Measurements from ENCODE around the gene PDXP.
"Not testable (repeated sequence)": the region's sequence is repeated elsewhere in the genome, so short reads cannot be mapped to it uniquely, and the experiment has no call there.

The PDXP gene

GRCh38 chr22:37647317-37647716, 11.2 kb upstream of the PDXP start:
- no peak for TF ChIP-seq CTCF (IDR thresholded peaks at IDR 0.05; ENCODE audit: borderline replicate concordance, control extremely low read depth, extremely low read depth, insufficient read depth, missing control alignments)
- no peak for DNase-seq (ENCODE audit: low spot score)
- in situ Hi-C loops (cut with MboI; ENCODE audit: low sequenced_read_pairs, unreplicated experiment), result no loop called here

GRCh38 chr22:37647928-37648327, 10.6 kb upstream of the PDXP start:
- in situ Hi-C loops (cut with MboI; ENCODE audit: low sequenced_read_pairs, unreplicated experiment), result no loop called here
- no peak for DNase-seq (ENCODE audit: low spot score)
- TF ChIP-seq CTCF (IDR thresholded peaks at IDR 0.05; ENCODE audit: borderline replicate concordance, control extremely low read depth, extremely low read depth, insufficient read depth, missing control alignments), result no peak

DNA sequence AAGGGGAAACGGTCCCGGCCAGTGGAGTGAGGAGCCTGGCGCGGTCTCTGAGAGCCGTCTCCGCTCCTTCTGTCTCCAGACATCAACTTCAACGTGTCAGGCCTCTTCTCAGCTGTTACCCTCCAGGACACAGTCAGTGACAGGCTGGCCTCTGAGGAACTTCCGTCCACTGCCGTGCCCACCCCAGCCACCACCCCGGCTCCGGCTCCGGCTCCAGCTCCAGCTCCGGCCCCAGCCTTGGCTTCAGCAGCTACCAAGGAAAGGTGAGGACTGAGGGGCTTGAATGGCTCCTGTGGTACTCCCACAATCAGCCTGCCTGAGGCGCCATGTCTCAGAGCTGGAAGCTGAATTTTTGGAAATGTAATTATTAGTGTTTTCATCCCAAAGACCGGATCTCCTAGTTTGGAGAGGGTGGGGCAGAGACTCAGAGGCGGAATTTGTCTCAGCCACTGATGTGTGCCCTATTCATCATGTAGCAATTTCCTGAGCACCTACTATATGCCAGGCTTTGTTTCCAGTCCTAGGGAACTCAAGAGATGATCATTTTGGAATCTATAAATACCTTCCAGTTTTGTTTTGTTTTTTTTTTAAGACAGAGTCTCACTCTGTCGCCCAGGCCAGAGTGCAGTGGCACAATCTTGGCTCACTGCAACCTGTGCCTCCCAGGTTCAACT, 7.9 kb upstream of the PDXP start:
- no peak for TF ChIP-seq CTCF (IDR thresholded peaks at IDR 0.05; ENCODE audit: borderline replicate concordance, control extremely low read depth, extremely low read depth, insufficient read depth, missing control alignments)
- in situ Hi-C loops (cut with MboI; ENCODE audit: low sequenced_read_pairs, unreplicated experiment), result no loop called here
- DNase-seq (ENCODE audit: low spot score), result no peak

DNA sequence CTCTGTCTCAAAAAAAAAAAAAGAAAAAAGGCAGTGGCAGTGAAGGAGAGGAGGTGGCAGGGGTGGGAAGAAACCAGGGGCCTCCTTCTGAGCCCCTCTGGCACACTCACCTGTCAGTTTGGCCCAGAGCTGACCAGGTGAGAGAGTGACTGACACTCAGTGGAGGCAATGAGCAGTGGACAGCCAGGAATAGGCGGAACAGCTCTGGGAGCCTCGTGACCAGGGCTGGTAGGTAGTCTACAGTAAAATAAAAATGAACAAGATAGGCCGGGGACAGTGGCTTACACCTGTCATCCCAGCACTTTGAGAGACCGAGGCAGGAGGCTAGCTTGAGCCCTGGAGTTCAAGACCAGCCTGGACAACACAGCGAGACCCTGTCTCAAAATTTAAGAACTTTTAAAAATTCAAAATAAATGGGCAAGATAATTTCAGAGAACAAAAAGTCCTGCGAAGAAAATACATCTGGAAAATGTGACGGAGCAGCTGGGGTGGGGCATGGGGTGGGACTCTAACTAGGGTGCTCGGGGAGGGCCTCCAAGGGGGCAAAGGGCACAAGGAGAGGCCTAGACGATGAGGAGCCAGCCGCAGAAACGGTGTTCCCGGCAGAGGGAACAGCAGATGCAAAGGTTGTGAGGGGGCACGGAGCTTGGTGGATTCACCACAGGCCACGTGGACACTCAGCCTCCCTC, 3.8 kb upstream of the PDXP start:
- no peak for TF ChIP-seq CTCF (IDR thresholded peaks at IDR 0.05; ENCODE audit: borderline replicate concordance, control extremely low read depth, extremely low read depth, insufficient read depth, missing control alignments)
- no peak for DNase-seq (ENCODE audit: low spot score)
- in situ Hi-C loops (cut with MboI; ENCODE audit: low sequenced_read_pairs, unreplicated experiment), result no loop called here

DNA sequence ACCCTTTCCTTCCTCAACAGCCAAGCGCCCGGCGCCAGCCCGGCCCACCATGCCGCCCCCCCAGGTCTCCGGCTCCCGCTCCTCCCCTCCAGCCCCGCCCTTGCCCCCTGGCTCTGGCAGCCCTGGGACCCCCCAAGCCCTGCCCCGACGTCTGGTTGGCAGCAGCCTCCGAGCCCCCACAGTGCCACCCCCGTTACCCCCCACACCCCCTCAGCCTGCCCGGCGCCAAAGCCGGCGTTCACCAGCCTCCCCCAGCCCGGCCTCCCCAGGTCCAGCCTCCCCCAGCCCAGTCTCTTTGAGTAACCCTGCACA, 3.3 kb upstream of the PDXP start:
- TF ChIP-seq CTCF (IDR thresholded peaks at IDR 0.05; ENCODE audit: borderline replicate concordance, control extremely low read depth, extremely low read depth, insufficient read depth, missing control alignments), result no peak
- in situ Hi-C loops (cut with MboI; ENCODE audit: low sequenced_read_pairs, unreplicated experiment), result no loop called here
- DNase-seq (ENCODE audit: low spot score), result no peak

DNA sequence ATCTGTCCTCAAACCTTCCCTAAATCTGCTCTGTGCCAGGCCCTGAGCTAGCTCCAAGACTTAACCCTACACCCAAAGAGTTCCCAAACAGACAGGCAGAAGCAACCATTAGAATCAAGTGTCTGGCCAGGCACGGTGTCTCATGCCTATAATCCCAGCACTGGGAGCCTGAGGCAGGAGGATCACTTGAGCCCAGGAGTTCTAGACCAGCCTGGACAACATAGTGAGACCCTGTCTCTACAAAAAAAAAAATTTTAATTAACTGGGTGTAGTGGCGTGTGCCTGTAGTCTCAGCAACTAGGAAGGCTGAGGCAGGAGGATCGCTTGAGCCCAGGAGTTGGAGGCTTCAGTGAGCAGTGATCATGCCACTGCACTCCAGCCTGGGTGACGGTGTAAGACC, 1.9 kb upstream of the PDXP start:
- DNase-seq (ENCODE audit: low spot score); in situ Hi-C loops (cut with MboI; ENCODE audit: low sequenced_read_pairs, unreplicated experiment): not testable (repeated sequence)

DNA sequence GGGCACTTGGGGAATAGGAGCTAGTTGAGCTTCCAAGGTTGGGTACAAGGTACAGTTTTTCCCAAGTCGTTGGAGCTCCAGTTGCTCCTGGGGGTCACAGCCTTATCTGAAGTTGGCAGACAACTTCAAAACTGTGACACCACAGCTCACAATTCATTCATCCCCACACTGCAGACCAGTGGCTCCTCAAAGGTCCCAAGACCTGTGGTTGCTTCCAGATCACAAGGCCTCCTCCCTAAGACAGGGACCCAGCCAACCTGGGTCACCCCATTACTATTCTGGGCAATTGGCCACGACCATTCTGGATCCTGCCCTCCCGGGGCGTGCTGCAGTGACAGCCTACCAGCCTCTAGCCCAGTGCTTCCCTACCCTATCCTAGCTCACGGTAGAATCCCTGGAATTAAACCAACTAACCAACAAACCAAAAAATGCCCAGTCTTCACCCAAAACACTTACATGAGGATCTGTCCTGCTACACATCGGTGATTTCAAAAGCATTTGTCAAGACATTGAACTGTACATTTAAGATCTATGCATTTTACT, 862 bp upstream of the PDXP start:
- no peak for TF ChIP-seq CTCF (IDR thresholded peaks at IDR 0.05; ENCODE audit: borderline replicate concordance, control extremely low read depth, extremely low read depth, insufficient read depth, missing control alignments)
- in situ Hi-C loops (cut with MboI; ENCODE audit: low sequenced_read_pairs, unreplicated experiment), result no loop called here
- no peak for DNase-seq (ENCODE audit: low spot score)

Data from GM13976 (cell line).